ENCODE results near the gene FBXW5.

FBXW5 gene

GRCh38 chr9:136910197-136910900 lies 34.2 kb downstream of the FBXW5 start:
- no peak for DNase-seq (ENCODE audit: low read depth, low spot score)

- DNase-seq (ENCODE audit: low read depth, low spot score): no peak
Measured at GRCh38 chr9:136907011-136907914, 37.3 kb downstream of the FBXW5 start.

DNA sequence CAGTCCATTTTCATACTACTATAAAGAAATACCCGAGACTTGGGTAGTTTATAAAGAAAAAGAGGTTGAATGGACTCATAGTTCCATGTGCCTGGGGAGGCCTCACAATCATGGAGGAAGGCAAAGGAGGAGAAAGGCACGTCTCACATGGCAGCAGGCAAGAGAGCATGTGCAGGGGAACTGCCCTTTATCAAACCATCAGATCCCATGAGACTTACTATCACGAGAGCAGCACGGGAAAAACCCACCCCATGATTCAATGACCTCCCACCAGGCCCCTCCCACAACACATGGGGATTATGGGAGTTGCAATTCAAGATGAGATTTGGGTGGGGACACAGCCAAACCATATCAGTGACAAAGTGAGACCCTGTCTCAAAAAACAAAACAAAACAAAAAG lies 38.3 kb downstream of the FBXW5 start:
- no peak for DNase-seq (ENCODE audit: low read depth, low spot score)

DNA sequence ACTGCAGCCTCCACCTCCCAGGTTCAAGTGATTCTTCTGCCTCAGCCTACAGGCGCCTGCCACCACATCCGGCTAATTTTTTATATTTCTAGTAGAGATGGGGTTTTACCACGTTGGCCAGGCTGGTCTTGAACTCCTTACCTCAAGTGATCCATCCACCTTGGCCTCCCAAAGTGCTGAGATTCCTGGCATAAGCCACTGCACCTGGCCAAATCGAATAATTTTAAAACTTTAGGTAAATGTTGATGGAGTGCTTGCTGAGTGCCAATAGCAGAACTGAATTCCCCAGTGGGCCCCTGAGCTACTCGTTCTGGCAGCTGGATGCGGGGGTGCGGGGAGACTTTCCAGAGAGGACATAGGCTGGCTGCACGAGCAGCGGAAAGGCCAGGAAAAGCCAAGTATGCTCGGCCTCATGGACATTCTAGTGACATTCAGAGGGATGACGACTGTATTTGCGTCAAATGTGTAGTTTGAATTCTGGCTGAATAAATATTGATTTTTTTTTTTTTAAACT lies 41.4 kb downstream of the FBXW5 start:
- DNase-seq (ENCODE audit: low read depth, low spot score): no peak

DNA sequence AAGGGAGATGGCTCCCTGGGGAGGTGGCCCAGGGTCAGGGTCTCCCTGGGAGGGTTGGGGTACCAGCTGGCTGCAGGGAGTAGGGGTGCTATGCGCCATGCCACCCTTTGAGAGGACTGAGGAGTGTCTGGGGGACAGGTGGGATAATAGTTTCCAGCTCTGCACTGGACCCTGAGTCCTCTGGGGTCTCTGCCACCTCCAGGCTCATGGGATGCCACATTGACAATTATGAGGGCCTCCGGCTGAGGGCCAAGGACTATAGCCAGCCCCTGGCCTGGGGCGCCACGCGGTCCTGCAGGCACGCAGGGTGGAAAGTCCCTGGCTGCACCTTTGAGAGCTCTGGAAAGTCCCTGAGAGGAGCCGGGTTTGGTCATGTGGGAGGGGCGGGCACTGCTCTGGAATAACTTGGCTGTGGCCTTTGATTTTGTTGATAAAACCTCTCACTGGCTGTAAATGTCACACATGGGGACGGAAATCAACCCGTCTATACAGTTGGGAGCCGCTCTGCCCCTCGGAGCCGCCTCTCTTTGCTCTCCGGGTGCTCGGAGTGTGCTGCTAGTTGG lies 42.2 kb downstream of the FBXW5 start:
- DNase-seq (ENCODE audit: low read depth, low spot score): no peak

DNA sequence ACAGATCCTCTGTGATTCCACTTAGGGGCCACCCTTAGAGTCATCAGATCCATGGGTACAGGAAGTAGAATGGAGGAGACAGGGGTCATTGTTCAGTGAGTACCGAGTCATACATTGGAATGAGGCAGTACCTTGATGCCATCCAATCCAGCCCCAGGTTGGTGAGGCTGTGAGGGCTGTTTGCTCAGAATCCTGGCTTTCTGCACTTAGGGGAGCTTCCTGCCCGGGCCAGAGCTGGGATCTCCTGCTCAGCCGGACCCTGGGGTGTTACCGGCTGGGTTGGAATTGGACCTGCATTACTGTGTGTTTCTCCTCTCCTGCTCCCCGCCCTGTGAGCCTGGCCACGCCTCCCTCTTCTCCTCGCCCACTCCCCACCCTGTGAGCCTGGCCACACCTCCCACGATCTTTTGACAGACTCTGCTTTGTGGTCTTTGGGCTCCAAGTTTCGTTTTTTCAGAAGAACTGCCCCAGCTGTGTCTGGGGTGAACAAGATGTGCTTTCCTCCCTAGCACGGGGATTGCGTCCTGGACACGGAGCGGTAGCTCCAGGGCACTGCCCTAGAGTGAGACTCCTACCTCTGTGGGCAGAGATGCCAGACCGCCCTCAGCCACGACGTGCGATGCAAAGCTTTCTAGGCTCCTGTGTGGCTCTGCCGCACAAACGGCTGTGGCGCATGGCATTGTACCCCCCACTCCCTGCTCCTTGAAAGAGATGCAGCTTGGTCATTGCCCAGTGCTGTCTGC lies 42.9 kb downstream of the FBXW5 start:
- no peak for DNase-seq (ENCODE audit: low read depth, low spot score)

GRCh38 chr9:136900988-136901515 lies 43.5 kb downstream of the FBXW5 start:
- DNase-seq (ENCODE audit: low read depth, low spot score): no peak

- no peak for DNase-seq (ENCODE audit: low read depth, low spot score)
Measured at GRCh38 chr9:136900556-136900955, 44.0 kb downstream of the FBXW5 start.

GRCh38 chr9:136899196-136899595 lies 45.3 kb downstream of the FBXW5 start:
- no peak for DNase-seq (ENCODE audit: low read depth, low spot score)

DNA sequence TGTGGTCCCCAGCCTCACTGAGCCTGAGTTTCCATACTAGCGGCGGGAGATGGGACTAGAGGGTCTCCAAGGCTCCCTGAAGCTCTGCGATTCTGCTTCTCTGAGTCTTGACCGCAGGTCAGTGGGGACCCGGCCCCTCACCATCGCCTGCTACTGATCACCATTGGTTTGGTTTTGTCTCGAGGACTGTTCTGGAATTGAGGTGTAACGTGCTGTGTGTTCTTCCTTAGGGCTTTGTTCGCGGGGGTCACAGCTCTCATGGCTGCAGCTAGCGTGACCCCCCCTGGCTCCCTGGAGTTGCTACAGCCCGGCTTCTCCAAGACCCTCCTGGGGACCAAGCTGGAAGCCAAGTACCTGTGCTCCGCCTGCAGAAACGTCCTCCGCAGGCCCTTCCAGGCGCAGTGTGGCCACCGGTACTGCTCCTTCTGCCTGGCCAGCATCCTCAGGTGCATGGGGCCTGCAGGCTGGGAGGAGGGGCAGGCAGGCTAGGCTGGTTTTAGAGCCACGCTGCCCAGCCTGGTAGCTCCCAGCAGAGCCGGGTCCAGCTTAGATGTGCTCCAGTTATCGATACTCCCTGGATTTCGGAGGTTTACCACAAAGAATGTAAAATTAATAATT lies 45.9 kb downstream of the FBXW5 start:
- no peak for DNase-seq (ENCODE audit: low read depth, low spot score)

GRCh38 chr9:136896027-136896426 lies 48.5 kb downstream of the FBXW5 start:
- no peak for DNase-seq (ENCODE audit: low read depth, low spot score)

DNA sequence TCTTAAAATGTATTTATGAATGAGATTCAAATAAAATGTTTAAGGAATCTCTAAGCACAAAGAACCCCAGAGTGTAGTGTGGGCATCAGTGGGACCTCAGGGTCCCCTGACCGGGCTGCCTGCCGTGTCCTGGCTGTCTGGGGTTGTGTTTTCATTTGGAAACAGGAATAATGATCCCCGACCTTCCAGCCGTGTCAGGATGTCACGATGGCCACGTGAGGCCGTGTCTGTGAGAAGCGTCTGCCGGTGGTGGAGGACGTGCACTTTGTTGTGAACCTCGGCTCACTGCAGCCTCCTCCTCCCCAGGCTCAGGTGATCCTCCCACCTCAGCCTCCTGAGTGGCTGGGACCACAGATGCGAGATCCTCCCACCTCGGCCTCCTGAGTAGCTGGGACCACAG lies 53.9 kb downstream of the FBXW5 start:
- no peak for DNase-seq (ENCODE audit: low read depth, low spot score)
